Measurements from ENCODE around the gene MAP2K5.

MAP2K5 gene

DNA sequence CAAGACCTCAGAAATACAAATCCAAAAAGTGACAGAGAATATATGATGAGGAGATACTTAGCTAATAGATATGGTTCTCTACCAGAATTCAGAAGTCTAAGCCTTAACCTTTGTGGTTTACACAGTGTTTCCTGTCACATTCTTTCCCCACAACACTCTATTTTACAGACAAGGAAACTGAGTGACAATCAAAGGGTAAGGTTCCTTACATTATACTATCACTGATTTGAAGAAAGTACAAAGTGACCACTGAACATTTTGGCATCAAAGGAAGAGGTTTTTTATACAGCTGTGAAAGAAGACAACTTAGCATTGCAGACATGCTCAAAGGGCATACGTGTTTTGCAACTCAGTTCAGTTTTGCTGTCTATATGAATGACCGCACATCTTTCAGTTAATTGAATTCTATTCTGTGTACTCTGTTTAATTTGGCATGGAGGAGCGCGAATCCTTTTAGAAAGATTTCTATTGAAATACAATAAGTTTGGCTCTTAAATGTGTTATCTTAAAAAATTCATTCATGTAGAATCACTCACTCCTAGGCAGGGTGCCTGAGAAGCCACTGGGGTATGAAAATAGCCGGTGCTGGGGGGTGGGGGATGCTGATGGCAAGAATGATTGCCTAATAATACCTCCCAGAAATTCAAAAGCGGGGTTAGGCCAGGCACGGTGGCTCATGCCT, 216.3 kb downstream of the MAP2K5 start:
- DNase-seq (ENCODE audit: low spot score) = no peak

DNA sequence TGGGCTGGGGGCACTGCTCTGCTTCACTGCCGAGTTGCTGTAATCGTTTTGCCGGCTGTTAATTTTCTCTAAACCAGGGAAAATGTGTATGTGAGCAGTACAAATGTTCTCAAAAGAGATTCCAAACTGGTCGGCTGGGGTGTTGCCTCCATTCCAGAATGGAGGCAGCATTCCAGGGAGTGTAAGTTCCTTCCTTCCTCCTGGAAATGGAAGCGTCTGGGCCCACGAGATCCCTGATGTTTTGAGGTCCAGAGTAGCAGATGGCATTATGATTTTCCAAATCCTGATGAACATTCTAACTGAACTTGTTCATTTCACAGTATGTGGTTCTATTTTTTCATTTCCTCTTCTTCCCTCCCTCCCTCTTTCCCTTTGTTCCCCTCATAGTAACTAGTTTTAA, 218.4 kb downstream of the MAP2K5 start:
- DNase-seq (ENCODE audit: low spot score) = no peak

DNA sequence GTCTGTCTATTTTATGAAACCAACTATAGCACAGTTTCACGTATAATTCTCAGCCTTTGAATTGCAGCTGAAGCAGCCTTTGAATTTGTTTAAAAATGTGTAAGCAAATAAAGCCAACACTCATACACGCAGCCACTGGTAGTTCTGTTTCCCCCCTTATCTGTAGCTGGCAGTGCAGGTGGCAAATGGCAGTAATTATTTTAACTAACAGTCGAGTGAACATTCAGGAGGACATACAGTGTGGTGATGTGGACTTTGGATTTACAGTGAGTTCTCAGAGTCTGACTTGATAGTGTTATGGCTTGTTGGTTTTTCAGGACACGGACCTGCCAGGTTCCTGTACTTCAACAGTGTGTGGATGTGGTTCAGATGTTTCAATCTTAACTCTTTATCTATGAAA, 218.8 kb downstream of the MAP2K5 start:
- no peak for DNase-seq (ENCODE audit: low spot score)

DNA sequence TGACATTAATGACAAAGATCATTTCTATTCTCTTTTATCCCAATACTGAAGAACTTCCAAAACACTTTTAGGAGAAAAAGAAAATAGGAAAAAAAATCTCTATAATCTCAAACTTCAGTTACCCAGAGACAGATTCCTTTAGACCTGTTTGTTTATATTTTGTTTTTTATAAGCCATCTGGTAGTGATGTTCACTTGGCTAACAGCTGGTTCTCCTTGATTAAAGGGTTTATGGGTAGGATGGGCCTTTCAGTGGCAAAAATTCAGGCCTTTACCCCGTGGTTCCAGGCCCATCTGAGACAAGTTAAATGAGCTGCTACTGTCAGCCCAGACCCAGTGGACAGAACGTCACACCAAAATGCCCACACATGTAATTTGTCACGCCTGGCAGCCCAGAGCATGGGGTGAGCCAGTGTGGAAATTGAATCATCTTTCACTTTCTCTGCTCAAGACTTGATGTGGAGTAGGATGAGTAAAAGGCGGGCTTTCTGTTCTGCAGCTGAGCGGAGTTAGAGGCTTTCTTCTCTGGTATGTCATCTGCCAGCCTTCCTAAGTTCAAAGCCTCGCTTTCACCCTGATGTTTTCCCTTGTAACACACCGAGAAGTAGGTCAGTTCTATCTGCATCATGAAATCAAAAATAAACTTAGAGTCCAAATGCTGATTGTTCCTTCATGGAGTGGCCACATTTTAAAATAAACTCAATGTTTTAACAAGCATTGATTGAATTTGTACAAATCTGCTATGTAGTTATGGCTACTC, 220.3 kb downstream of the MAP2K5 start:
- DNase-seq (ENCODE audit: low spot score) = no peak

DNA sequence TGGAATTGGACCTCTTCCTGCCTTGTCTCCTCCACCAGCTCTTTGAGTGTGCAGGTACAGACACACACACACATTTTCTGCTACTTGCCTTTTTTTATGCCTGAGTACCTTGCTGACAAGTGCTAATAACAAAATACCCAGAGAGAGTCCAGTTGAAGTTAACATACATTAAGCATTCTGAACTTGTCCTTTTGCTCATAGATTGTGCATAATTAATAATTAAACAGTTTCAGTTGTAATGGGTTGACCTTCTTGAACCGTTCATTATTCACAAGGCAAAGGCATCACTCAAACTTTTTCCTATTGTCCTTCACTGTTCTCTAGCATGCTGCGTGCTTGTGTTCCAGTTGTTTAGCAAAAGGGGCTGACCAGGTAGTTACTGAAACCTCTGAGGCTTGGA, 223.2 kb downstream of the MAP2K5 start:
- DNase-seq (ENCODE audit: low spot score) = no peak

DNA sequence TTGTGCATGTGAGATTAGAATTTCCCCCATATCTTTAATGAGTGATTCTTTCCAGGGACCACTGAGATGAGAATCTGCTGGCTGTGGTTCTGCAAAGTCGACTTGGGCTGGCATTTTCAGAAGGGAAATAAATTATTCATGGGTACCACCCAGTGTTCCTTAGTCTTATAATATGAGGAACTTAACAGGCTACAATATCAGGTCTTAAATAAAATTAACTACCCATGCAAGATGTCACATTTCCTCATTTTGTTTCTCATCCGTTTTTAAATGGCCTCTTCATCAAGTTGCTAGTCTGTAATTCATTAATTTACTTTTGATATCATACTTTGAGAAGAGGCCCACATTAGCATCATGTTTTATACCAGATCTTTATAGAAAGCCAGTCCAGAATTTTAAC, 224.5 kb downstream of the MAP2K5 start:
- DNase-seq (ENCODE audit: low spot score) = no peak

DNA sequence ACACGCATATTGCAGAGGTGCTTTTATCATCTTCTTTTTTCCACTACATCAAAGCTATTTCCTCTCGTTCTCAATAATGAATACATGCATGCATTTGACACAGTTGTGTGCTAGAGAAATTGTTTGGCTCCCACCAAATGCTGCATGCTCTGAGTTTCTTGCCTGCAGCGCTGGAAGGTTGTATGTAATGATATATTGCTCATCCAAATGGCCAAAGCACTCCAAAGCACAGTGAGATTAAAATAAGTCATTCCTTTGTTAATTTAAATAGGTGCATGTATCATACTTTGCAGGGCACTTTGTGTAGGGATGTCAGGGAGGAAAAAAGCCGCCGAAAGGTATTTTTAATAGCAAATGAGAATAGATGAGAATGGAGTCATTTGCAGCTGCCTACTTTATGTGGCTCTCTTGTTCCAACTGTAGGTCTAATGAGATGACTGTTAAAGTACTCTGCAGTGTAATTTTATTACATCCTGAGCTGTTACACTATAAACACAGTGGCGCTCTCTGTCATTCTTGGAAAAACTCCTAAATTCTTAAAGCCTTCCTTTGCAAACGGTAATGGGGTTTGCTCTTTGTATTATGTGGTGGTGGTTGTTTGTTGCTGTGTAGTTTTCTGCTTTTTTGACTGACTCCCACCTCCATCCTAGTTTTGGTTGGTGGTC, 225.9 kb downstream of the MAP2K5 start:
- DNase-seq (ENCODE audit: low spot score) = no peak

DNA sequence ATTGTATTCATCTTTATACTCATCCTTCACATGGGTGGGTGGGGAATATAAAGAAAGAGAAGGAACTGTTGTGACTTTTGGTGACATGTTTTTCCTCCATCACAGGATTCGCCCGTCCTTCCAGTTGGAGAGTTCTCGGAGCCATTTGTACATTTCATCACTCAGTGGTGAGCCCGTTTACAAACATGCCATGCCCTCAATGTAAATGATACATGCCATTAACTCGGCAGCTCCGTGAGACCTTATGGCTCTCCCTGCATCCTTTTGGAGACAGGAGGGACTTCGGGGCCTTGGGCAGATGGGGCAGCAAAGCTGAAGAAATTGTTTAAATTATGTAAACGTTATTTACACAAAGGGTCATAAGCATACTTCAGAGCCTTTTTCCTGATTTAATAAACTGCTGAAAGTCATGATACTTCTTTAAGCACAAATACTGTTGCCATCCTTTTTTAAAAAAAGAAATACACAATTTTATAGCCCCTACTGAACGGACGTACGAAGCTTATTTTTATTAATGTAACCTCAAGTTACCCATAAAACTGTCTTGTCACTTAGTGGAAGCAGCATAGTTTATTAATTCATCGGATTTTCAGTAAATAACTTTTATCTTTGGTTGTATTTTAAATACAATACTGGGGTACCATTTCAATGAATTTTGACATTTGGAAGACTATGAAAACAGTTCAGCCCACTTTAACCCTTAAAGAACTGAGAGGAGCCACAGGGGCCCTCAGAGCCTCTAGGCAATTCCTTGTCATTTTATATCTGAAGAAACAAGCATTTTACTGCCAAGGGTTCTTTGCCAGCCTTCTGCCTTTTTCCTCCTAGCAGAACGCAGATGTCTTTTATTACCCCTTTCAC, 227.2 kb downstream of the MAP2K5 start:
- DNase-seq (ENCODE audit: low spot score) = no peak

DNA sequence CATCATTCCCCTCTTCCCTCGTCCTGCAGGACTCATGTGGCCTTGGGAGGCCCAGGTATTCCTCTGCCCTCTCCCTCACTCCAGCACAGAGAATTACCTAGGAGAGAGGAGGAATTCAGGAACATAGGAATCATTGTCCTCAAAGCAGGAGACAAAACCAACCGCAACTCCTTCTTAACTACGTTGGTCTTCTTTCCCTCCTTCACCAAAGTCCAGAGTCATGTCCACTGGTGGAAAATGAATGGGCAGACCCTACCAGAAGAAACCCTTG, 227.8 kb downstream of the MAP2K5 start:
- no peak for DNase-seq (ENCODE audit: low spot score)

DNA sequence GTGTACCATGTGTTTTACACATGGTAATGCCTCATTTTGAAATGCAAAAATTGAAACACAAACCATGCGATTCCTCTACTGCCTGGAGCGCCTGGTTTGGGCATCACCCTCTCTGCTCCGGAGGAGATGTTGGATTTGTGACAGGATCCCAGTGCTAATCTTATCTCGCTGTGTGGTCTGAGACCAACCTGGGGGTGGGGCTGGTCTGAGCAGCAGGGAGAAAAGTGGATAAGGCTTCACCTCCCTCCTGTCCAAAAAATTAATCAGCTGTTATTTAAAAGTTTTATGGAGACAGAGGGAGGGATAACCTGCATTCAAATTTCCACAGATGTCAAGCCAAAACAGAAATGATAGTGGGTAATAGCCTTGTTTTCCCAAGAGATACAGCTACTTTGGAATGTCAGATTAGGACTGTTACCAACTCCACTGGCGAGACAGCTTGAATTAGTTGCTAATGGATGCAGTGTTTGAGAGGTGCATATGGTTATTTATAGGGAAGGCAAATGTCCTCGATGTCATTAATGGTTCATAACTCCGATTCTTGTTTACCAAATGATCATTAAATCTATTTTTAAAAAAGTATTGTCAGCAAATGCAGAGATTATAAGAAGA, 228.8 kb downstream of the MAP2K5 start:
- no peak for DNase-seq (ENCODE audit: low spot score)

DNA sequence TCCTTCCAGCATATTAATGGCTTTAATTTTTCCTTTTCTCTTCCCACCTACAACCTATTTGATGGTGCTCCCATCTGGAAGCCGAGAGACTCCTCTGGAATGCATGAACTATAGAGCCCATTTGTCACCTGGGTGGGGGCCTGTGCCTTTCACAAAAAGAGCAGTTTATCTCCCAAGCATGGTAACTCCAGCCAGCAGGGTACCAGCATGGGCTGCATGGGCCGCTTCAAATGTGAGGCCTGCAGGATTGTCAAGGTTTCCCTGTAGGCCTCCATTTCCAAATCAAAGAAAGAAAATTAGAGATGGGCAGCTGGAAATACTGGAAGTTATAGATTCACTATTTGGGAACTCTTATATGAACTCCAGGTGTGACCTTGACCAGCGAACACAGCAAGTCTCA, 232.1 kb downstream of the MAP2K5 start:
- DNase-seq (ENCODE audit: low spot score) = no peak

DNA sequence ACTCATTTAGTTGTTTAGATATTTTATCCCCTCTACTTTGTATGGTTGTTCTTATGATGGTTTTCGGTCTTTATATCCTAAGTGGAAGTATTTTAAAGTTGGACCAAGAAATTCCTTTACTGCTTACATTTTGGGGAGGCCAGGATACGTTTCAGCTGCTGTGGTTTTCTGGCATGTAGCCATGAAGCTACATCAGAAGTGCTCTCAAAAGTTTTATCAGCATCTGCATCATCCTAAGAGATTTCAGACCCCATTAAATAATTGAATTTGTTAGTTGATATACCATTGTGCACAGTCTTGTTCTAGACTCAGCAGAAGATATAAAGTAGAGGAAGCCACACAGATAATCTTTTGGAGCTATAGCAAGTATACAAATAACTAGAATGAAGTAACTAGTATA, 232.7 kb downstream of the MAP2K5 start:
- DNase-seq (ENCODE audit: low spot score) = no peak

DNA sequence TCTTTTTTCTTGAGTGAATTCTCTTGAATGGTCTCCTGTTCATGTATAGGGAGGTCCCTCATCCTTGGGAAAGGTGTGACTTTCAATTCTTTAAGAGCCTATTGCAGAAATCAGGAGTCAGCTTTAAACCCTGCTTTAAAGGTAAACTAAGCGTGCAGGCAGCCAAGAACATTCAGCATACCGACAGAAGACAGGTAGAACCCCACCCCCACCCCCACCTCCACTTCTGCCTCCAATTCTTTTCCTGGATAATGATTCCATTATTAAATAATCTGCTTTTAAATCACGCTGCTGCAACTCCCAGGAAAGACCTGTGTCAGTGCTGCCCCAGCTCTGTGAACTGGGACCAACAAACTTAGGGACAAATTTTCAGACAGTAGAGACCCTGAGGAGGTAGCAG, 233.5 kb downstream of the MAP2K5 start:
- DNase-seq (ENCODE audit: low spot score) = no peak

DNA sequence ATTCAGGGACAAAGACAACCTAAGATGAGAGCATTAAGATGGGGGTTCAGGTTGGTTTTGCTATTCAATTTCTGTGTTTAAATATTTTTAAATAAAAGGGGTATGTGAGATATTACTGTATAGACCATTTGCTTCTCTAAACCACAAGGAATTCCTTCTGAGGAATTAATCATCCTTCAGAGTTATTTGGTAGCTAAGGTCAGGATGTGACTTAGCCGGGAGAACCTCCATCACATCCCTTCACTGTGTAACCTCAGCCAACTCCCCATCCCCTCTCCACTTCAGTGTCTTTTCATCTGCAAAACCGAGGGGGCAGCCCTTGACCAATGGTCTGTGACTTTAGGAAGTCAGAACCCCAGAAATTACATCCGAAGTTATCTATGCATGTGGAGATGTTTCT, 234.1 kb downstream of the MAP2K5 start:
- no peak for DNase-seq (ENCODE audit: low spot score)

DNA sequence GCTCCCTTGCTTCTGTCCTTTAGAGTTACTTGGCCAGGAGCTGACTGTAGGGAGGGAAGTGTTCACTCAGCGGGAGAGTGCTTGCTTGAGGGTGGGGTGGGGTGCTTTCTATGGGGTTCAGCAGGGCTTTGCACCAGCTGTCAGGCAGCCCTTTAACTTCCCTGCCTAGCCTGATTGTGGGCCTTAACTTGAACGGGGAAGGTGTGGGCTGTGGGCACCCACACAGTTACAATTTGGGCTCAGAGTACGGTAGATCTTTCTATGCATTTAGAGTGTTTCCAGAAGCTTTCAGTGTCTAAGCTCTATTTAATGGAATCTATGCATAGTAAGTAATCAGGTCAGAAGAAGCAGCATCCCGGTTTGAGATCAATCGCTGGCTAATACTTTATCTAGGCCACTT, 234.6 kb downstream of the MAP2K5 start:
- no peak for DNase-seq (ENCODE audit: low spot score)

DNA sequence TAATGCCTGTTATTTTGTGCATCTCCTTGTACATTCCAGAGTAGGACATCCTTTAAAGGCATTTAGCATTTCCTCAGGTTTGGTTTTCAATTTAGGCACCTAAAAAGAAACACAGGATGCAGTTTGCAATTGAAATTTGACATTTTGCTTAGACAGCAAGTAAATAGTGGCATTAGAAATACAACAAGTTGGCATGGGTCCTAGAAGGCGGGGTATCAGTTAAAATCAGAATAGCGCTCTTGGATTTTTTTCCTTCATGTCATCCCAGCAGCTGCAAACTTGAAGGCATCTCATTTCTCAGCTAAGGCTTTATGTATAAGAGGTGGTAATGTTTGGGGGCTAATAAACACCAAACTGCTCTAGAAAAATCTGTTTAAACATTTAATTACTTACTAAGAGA, 235.3 kb downstream of the MAP2K5 start:
- DNase-seq (ENCODE audit: low spot score) = no peak

DNA sequence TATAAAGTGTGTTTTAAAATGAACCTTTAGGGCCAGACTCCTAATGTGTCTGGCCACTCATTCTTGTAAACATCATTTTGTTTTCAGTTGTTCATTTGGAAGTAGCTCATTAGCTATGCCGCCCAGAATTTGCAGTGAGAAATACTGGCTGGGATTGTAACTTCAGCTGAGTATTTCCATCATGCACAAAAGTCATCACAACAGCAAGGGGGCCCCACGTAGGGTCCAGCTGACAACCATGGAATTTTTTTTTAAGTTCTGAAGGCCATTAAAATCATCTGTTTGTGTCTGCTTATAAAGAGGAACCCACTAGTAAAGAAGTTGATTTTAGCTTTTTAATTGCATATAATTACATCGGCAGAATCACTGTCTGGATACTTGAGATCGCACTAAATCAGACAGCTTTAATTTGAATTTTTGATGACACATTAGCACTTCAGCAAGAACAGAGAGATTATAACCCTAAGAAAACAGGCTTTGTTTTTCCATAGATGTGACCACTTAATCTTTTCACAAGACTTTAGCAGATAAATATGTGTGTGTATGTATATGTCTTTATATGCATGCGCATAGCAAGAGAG, 236.6 kb downstream of the MAP2K5 start:
- no peak for DNase-seq (ENCODE audit: low spot score)

DNA sequence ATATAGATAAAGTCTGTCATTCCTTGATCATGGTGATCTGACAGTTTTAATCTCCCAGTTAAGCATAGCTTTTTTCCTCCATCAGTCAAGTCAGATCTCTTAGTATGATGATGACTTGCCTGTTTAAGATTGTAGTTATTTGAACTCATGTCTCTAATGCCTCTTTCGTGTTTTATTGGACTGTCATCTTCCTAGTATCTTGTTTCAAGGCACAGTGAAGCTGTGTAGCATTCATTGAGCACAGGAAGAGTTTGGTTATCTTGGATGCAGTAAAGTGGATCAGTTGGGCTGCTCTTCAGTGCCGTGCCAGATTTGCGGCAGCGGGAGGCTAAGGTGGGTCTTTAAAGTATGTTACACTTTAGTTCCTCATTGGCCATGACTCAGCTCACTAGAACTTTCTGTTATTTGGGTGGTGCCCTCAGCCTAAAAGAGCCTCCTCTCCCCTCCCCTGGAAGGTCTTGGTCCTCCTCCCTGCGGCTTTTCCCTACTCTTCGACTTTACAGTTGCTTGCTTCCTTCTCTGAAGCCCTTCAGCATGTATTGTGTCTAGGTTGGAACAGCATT, 237.1 kb downstream of the MAP2K5 start:
- DNase-seq (ENCODE audit: low spot score) = no peak

DNA sequence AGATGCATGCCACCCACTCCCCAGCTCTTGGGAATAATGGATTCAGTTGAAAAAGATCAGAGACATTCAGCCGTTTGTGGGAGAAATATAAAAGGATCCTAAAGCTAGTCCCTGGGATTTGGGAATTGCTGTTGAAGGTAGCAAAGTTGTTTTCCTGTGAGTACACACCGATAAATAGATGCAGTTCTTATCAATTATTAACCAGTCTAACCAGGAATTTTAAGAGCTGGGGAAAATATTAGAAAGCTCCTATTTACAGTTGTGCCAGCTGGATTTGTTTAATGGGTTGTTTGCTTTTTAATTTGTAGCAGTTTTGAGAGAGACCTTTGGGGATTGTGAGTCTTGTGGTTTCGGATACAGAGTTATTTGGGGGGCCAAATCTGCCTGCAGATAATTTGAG, 238.6 kb downstream of the MAP2K5 start:
- DNase-seq (ENCODE audit: low spot score) = no peak

DNA sequence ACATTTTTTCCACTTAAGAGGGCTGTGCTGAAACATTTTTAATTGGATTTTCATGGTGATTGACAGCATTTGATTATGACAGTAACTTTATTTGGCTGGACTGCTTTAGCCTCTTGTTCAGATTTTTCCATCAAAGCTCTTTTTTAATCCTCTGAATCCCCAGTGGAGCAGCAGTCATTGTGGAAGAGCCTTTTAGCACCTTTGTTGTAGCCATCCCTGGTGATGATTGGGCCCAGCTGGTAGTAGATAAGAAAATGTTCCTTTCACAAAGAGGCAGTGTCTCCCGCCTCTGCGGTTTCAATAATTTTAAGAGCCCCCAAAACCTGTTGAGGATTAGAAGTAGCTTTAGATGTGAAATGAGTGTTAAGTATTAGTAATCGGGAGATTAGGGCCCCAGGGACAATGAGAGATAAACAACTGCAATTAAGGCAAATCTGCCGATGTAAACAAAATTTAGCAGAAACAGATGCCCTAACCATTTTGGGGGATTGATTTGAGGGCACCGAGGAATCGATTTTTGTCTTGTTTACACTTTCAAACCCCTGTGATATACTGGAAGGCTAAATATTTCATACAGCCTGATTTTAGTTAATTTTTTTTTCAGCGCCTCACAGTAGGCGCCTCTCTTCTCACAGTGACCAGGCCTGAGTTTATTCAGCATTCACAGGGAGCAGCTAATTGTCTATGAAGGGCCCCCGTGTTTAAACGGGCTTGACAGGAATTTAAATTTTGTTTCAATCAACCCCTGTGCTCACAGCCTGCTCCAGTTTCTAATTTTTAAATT, 239.6 kb downstream of the MAP2K5 start:
- DNase-seq (ENCODE audit: low spot score) = no peak

DNA sequence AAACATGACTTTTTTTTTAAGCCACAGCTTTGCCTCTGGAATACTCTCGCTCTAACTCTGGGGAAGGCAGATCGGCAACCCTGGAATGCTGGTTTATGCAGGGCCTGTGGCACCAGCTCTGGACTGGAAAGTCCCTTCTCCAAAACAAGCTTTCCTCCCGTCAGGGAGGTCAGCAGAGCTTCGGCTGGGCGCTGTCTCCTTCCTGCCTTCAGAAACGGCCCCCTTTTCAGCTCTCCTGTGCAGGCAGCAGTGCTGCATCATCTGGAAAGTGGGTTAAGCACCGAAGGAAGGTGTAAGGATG, 240.1 kb downstream of the MAP2K5 start:
- DNase-seq (ENCODE audit: low spot score) = no peak

Data from RKO (cell line).